Sigmoid colon (tissue), 4 donors: ENCODE measurements around the gene PPIA.

Experiments used
- EP300 ChIP-seq, 4 donors: sonication (generic); formaldehyde crosslinking; IDR thresholded peaks; one replicate each; pipeline ENCODE4 v1.6.1; 2017; ENCODE audit warnings: antibody characterized with exemption in 4 of 4
- POLR2A ChIP-seq, 2 donors: fragments of 450-650 bp; IDR thresholded peaks; one replicate each; pipeline ENCODE4 v1.6.1; 2016; ENCODE audit warnings: antibody characterized with exemption in 2 of 2, mild to moderate bottlenecking in 2 of 2, moderate library complexity in 2 of 2
- POLR2AphosphoS5 ChIP-seq, 4 donors: sonication (generic); formaldehyde crosslinking; IDR thresholded peaks; one replicate each; pipeline ENCODE4 v1.6.1; 2017; ENCODE audit warnings: antibody characterized with exemption in 4 of 4
- TF ChIP-seq, protein P1 (sequence below), 4 experiments: fragments of 450-650 bp in 3 of 4; fragments of 200-600 bp in 1 of 4; IDR thresholded peaks; one replicate each; pipeline ENCODE4 v1.5.1; 2016 to 2019; ENCODE audit warnings: antibody characterized with exemption in 4 of 4, mild to moderate bottlenecking in 3 of 4, moderate library complexity in 2 of 4

- TF ChIP-seq, protein P1, sequence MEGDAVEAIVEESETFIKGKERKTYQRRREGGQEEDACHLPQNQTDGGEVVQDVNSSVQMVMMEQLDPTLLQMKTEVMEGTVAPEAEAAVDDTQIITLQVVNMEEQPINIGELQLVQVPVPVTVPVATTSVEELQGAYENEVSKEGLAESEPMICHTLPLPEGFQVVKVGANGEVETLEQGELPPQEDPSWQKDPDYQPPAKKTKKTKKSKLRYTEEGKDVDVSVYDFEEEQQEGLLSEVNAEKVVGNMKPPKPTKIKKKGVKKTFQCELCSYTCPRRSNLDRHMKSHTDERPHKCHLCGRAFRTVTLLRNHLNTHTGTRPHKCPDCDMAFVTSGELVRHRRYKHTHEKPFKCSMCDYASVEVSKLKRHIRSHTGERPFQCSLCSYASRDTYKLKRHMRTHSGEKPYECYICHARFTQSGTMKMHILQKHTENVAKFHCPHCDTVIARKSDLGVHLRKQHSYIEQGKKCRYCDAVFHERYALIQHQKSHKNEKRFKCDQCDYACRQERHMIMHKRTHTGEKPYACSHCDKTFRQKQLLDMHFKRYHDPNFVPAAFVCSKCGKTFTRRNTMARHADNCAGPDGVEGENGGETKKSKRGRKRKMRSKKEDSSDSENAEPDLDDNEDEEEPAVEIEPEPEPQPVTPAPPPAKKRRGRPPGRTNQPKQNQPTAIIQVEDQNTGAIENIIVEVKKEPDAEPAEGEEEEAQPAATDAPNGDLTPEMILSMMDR (IDR thresholded peaks at IDR 0.05), result no peak
- no peak for TF ChIP-seq POLR2AphosphoS5 (IDR thresholded peaks at IDR 0.05)
- TF ChIP-seq POLR2A (IDR thresholded peaks at IDR 0.05), result no peak
- TF ChIP-seq EP300 (IDR thresholded peaks at IDR 0.05), result no peak
Measured at GRCh38 chr7:44811093-44811492, 14.6 kb downstream of the PPIA start.
